GM18870 (cell line): Measurements from ENCODE around the gene NEK5.
"Not testable (repeated sequence)": the region's sequence is repeated elsewhere in the genome, so short reads cannot be mapped to it uniquely, and the experiment has no call there.

Experiments used
- ATAC-seq: cut with Tn5 transposase; IDR thresholded peaks from one replicate; pipeline ENCODE4 v1.9.1; 2021; ENCODE audit warnings: moderate library complexity; ENCODE audit not compliant: unreplicated experiment

NEK5 gene

GRCh38 chr13:52070929-52071523, 57.8 kb downstream of the NEK5 start:
- ATAC-seq: no peak

- ATAC-seq: no peak
These were observed 61.6 kb downstream of the NEK5 start for GRCh38 chr13:52067237-52067636.

- no peak for ATAC-seq
These were observed 67.3 kb downstream of the NEK5 start for GRCh38 chr13:52061587-52061986.

GRCh38 chr13:52061064-52061463, 67.8 kb downstream of the NEK5 start:
- ATAC-seq: not testable (repeated sequence)

- no peak for ATAC-seq
These were observed 75.4 kb downstream of the NEK5 start for GRCh38 chr13:52053460-52053859.

GRCh38 chr13:52051400-52051799, 77.5 kb downstream of the NEK5 start:
- ATAC-seq: no peak

- no peak for ATAC-seq
These were observed 80.4 kb downstream of the NEK5 start for GRCh38 chr13:52048516-52048915.

GRCh38 chr13:52047463-52047862, 81.4 kb downstream of the NEK5 start:
- no peak for ATAC-seq

GRCh38 chr13:52043675-52044074, 85.2 kb downstream of the NEK5 start:
- no peak for ATAC-seq

- no peak for ATAC-seq
These were observed 92.8 kb downstream of the NEK5 start for GRCh38 chr13:52036037-52036436.

GRCh38 chr13:52034616-52035226, 94.2 kb downstream of the NEK5 start:
- ATAC-seq: no peak

GRCh38 chr13:52033039-52033438, 95.8 kb downstream of the NEK5 start:
- ATAC-seq: no peak

GRCh38 chr13:52030401-52030800, 98.5 kb downstream of the NEK5 start:
- not testable (repeated sequence) for ATAC-seq

- ATAC-seq: no peak
These were observed 99.3 kb downstream of the NEK5 start for GRCh38 chr13:52029569-52029968.

GRCh38 chr13:52027832-52028231, 101.0 kb downstream of the NEK5 start:
- ATAC-seq: no peak

- no peak for ATAC-seq
These were observed 102.6 kb downstream of the NEK5 start for GRCh38 chr13:52026246-52026626.

GRCh38 chr13:52025475-52026245, 103.2 kb downstream of the NEK5 start:
- ATAC-seq: no peak

GRCh38 chr13:52024481-52024880, 104.4 kb downstream of the NEK5 start, which contains the start of gene UTP14C:
Gene UTP14C, plus strand, starts transcription at chr13:52024691. Its CDS starts 4,114 bp downstream, at chr13:52028805.
- no peak for ATAC-seq

GRCh38 chr13:52022356-52022755, 106.5 kb downstream of the NEK5 start:
- ATAC-seq: no peak

- ATAC-seq: no peak
These were observed 108.7 kb downstream of the NEK5 start for GRCh38 chr13:52020191-52020590.

GRCh38 chr13:52016296-52016695, 112.6 kb downstream of the NEK5 start:
- ATAC-seq: no peak

- ATAC-seq: no peak
These were observed 116.4 kb downstream of the NEK5 start for GRCh38 chr13:52012512-52012836.
